ENCODE measurements around the gene MEIS1.

Gene MEIS1

GRCh38 chr2:66535574-66536289 is 100.8 kb downstream of the MEIS1 start:
- no peak for DNase-seq (ENCODE audit: low spot score)
- TF ChIP-seq CTCF (IDR thresholded peaks at IDR 0.05; ENCODE audit: extremely low read depth, missing control alignments), result no peak

- TF ChIP-seq CTCF (IDR thresholded peaks at IDR 0.05; ENCODE audit: extremely low read depth, missing control alignments), result no peak
These were observed 101.4 kb downstream of the MEIS1 start for GRCh38 chr2:66536290-66536673.

GRCh38 chr2:66536997-66537396 is 102.1 kb downstream of the MEIS1 start:
- no peak for DNase-seq (ENCODE audit: low spot score)
- TF ChIP-seq CTCF (IDR thresholded peaks at IDR 0.05; ENCODE audit: extremely low read depth, missing control alignments), result no peak

More at GRCh38 chr2:66536290-66536673, 101.4 kb downstream of the MEIS1 start:
- no peak for DNase-seq (ENCODE audit: low spot score)

GRCh38 chr2:66538291-66538690 is 103.4 kb downstream of the MEIS1 start:
- no peak for TF ChIP-seq CTCF (IDR thresholded peaks at IDR 0.05; ENCODE audit: extremely low read depth, missing control alignments)
- no peak for DNase-seq (ENCODE audit: low spot score)

GRCh38 chr2:66539452-66539851 is 104.5 kb downstream of the MEIS1 start:
- TF ChIP-seq CTCF (IDR thresholded peaks at IDR 0.05; ENCODE audit: extremely low read depth, missing control alignments), result no peak
- DNase-seq (ENCODE audit: low spot score), result no peak

- TF ChIP-seq CTCF (IDR thresholded peaks at IDR 0.05; ENCODE audit: extremely low read depth, missing control alignments), result no peak
- DNase-seq (ENCODE audit: low spot score), result no peak
These were observed 106.7 kb downstream of the MEIS1 start for GRCh38 chr2:66541646-66542045.

GRCh38 chr2:66543257-66543767 is 108.4 kb downstream of the MEIS1 start:
- no peak for TF ChIP-seq CTCF (IDR thresholded peaks at IDR 0.05; ENCODE audit: extremely low read depth, missing control alignments)

More at GRCh38 chr2:66543257-66543767, 108.4 kb downstream of the MEIS1 start:
- no peak for DNase-seq (ENCODE audit: low spot score)
